GM20000 (cell line): ENCODE data around the gene CD101.
A peak's percentile ranks its signal among the peaks of the same experiment; 100 is the strongest.

ENCODE experiments used
- DNase-seq: peaks from one replicate; pipeline ENCODE4 v3.0.0; 2012; ENCODE audit warnings: low spot score
- CTCF ChIP-seq: IDR thresholded peaks from 2 replicates; pipeline ENCODE4 v1.5.1; 2012; ENCODE audit warnings: mild to moderate bottlenecking, control low read depth; ENCODE audit errors: extremely low read depth, missing control alignments

CD101 gene, protein sequence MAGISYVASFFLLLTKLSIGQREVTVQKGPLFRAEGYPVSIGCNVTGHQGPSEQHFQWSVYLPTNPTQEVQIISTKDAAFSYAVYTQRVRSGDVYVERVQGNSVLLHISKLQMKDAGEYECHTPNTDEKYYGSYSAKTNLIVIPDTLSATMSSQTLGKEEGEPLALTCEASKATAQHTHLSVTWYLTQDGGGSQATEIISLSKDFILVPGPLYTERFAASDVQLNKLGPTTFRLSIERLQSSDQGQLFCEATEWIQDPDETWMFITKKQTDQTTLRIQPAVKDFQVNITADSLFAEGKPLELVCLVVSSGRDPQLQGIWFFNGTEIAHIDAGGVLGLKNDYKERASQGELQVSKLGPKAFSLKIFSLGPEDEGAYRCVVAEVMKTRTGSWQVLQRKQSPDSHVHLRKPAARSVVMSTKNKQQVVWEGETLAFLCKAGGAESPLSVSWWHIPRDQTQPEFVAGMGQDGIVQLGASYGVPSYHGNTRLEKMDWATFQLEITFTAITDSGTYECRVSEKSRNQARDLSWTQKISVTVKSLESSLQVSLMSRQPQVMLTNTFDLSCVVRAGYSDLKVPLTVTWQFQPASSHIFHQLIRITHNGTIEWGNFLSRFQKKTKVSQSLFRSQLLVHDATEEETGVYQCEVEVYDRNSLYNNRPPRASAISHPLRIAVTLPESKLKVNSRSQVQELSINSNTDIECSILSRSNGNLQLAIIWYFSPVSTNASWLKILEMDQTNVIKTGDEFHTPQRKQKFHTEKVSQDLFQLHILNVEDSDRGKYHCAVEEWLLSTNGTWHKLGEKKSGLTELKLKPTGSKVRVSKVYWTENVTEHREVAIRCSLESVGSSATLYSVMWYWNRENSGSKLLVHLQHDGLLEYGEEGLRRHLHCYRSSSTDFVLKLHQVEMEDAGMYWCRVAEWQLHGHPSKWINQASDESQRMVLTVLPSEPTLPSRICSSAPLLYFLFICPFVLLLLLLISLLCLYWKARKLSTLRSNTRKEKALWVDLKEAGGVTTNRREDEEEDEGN

GRCh38 chr1:117001254-117001927 lies at the start of gene CD101:
TSS of gene CD101 (plus strand) at chr1:117001760. CDS start at chr1:117001818, 58 bp downstream.
- DNase-seq: peak; percentile 69

DNA sequence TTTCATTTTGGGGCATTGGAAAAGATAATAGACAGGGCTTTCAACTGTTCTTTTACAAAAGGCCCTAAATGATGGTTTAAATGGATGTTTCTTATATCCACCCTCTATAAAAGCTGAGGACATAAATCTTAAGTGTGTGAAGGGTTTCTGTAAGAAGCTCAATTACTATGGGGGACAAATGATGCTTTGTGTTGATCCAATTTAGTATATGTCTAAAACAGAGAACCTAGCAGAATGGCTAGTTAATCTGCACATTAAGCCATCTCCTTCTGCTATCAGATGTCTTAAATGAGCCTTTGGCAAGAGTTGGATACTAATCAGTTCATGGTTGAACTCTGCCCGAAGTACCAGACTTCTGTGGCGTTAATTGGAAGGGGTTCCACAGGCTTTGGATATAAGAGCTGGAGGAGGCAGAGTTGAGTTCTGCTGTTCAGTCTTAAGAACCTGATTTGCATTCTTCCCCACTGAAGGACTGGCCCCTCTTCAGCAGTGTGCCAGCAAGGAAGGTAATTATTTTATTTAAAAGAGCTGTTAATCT lies 48.8 kb upstream of the CD101 start:
- no peak for TF ChIP-seq CTCF
- DNase-seq: no peak

More at GRCh38 chr1:117001254-117001927, at the start of gene CD101:
- no peak for TF ChIP-seq CTCF

DNA sequence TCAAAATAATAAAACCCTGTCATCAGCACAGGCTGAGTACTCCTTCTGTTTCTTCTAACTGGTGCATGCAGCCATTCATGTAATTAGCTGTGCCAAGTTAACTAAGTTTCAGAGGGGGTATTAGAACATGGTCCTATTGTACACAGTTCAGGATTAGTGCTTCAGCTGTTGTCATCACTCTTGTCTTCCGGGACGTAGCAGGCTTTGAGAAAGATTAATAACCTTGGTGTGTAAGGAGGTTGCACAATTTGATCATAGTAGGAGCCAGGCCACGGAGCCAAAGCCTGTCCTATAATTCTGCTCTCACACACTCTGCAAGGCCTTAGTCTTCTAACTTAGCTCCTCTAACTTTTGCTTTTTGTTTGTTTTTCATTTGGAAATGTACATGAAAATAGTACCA lies 47.1 kb upstream of the CD101 start:
- no peak for DNase-seq
- TF ChIP-seq CTCF: no peak

DNA sequence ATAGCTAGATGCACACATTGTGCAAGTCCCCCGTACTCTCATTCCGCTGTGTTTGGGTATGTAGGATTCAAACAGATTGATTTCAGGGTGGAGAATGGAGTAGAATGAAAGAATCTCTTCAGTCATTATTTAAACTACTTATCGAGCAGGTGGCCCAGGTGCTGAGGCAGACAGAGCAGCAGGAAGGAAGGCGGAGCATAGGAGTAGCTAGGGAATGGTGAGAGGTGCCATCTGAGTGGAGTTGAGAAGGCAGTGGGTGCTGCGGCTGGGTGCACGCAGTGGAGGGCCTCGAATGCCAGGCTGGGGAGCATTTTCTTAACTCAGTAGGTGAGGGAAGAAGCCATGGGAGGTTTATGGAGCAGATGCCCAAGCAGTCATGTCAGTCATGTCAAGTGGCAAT lies 45.2 kb upstream of the CD101 start:
- no peak for TF ChIP-seq CTCF
- DNase-seq: no peak

GRCh38 chr1:116957646-116958045 lies 43.9 kb upstream of the CD101 start:
- no peak for TF ChIP-seq CTCF
- no peak for DNase-seq

DNA sequence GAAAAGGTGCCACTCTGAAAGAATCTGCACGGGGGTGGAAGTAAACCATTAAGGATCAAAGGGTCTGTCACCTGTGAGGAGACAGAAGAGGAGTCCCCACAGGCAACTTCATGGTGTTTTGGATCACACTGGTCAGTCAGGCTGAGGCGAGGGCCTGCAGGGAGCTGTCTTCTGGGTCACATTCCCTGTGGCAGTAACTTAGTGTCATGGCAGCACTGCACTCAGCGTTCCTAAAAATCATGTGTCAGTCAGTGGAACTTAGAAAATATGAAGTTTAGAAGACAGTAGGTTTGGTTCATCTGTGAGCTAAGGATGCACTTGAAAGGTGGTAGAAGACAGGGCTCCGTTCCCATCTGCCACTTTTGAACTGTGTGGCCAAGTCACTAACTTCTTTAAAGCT lies 43.5 kb upstream of the CD101 start:
- TF ChIP-seq CTCF: no peak
- DNase-seq: no peak
